IMR-90 (cell line): ENCODE data around the gene SH3D21. TPM values are rescaled to one million over a fixed set of nuclear protein-coding genes. Genes with fewer than 3 reads are reported as not detected.

Experiments used
- ATAC-seq: fragments of 200-7000 bp; cut with Tn5 transposase; 2 replicates; pipeline ENCODE4 v1.9.1; 2020; ENCODE audit warnings: low read depth, mild to moderate bottlenecking, moderate library complexity
- BruUV-seq: library from RNA; stranded (reverse); fragments of 400-500 nt; replicated peaks from 2 replicates; lab custom pipeline; 2021; lab: Mats Ljungman, UMichigan
- CTCF ChIA-PET: fragments of 300-600 bp; formaldehyde crosslinking; extraction: SDS; loops from one replicate; lab custom pipeline; 2021; ENCODE audit warnings: antibody characterized with exemption; lab: Yijun Ruan, JAX
- POLR2A ChIA-PET: fragments of 300-600 bp; sonication (Branson Sonifier 250); formaldehyde crosslinking; loops from one replicate; lab custom pipeline; 2022; ENCODE audit warnings: antibody characterized with exemption; ENCODE audit not compliant: unreplicated experiment; lab: Charles Lee
- DNase-seq: peaks from one replicate; pipeline ENCODE4 v3.0.0; 2013
- H2AFZ ChIP-seq: replicated peaks from 2 replicates; pipeline ENCODE3; 2013; ENCODE audit warnings: low read length, mild to moderate bottlenecking; ENCODE audit not compliant: poor library complexity
- H2AK5ac ChIP-seq: 2 replicates; pipeline ENCODE4 v1.6.1; 2013; ENCODE audit warnings: low read depth, low read length, inconsistent platforms
- H2AK9ac ChIP-seq: replicated peaks from 2 replicates; pipeline ENCODE3; 2013; ENCODE audit warnings: mild to moderate bottlenecking, low read depth, low read length, moderate library complexity; ENCODE audit not compliant: poor library complexity
- H2BK120ac ChIP-seq: 2 replicates; pipeline ENCODE4 v1.6.1; 2013; ENCODE audit warnings: low read depth, low read length, inconsistent platforms
- H2BK15ac ChIP-seq: 3 replicates; pipeline ENCODE4 v1.6.1; 2013; ENCODE audit warnings: low read depth, low read length, inconsistent platforms
- H2BK20ac ChIP-seq: 2 replicates; pipeline ENCODE4 v1.6.1; 2013; ENCODE audit warnings: low read depth, mild to moderate bottlenecking, inconsistent platforms, low read length, moderate library complexity
- H2BK5ac ChIP-seq: 2 replicates; pipeline ENCODE4 v1.6.1; 2013; ENCODE audit warnings: mild to moderate bottlenecking, low read depth, low read length, inconsistent platforms; ENCODE audit not compliant: poor library complexity, severe bottlenecking
- H3K14ac ChIP-seq: replicated peaks from 2 replicates; pipeline ENCODE4 v1.6.1; 2013; ENCODE audit warnings: low read depth, low read length, inconsistent platforms
- H3K18ac ChIP-seq: 2 replicates; pipeline ENCODE4 v1.6.1; 2013; ENCODE audit warnings: low read depth, low read length, control low read depth
- H3K23ac ChIP-seq: 2 replicates; pipeline ENCODE4 v1.6.1; 2013; ENCODE audit warnings: low read depth, low read length, inconsistent platforms
- H3K27ac ChIP-seq: 2 replicates; pipeline ENCODE4 v1.5.1; 2013; ENCODE audit warnings: mild to moderate bottlenecking, control low read depth, low read length; ENCODE audit not compliant: insufficient read depth
- H3K27me3 ChIP-seq: 2 replicates; pipeline ENCODE4 v1.6.1; 2013; ENCODE audit warnings: low read length; ENCODE audit not compliant: control insufficient read depth, insufficient read depth
- H3K36me3 ChIP-seq: 2 replicates; pipeline ENCODE4 v1.6.1; 2013; ENCODE audit warnings: low read length, mixed read lengths; ENCODE audit not compliant: control insufficient read depth, insufficient read depth
- H3K4ac ChIP-seq: 2 replicates; pipeline ENCODE4 v1.6.1; 2013; ENCODE audit warnings: low read depth, low read length, inconsistent platforms
- H3K4me1 ChIP-seq: 2 replicates; pipeline ENCODE4 v1.6.1; 2013; ENCODE audit warnings: low read length, mixed read lengths; ENCODE audit not compliant: control insufficient read depth, insufficient read depth
- H3K4me2 ChIP-seq: 2 replicates; pipeline ENCODE4 v1.6.1; 2013; ENCODE audit warnings: low read depth, mild to moderate bottlenecking, control low read depth, low read length, moderate library complexity
- H3K4me3 ChIP-seq: 2 replicates; pipeline ENCODE4 v1.5.1; 2013; ENCODE audit warnings: low read depth, mild to moderate bottlenecking, control low read depth, low read length, moderate library complexity; ENCODE audit not compliant: insufficient read depth
- H3K56ac ChIP-seq: 2 replicates; pipeline ENCODE4 v1.6.1; 2013; ENCODE audit warnings: low read length, inconsistent platforms; ENCODE audit not compliant: insufficient read depth; ENCODE audit errors: extremely low read depth
- H3K79me1 ChIP-seq, 2 experiments: 2 replicates each; pipeline ENCODE4 v1.6.1; 2013; ENCODE audit warnings: low read length in 2 of 2, inconsistent platforms in 1 of 2, low read depth in 1 of 2
- H3K9ac ChIP-seq: 2 replicates; pipeline ENCODE4 v1.6.1; 2013; ENCODE audit warnings: low read depth, low read length, control low read depth
- H3K9me1 ChIP-seq: 2 replicates; pipeline ENCODE4 v1.6.1; 2013; ENCODE audit warnings: low read length, inconsistent platforms; ENCODE audit not compliant: insufficient read depth
- H3K9me3 ChIP-seq: 2 replicates; pipeline ENCODE4 v1.6.1; 2013; ENCODE audit warnings: low read length; ENCODE audit not compliant: control insufficient read depth, insufficient read depth
- H4K20me1 ChIP-seq: 2 replicates; pipeline ENCODE4 v1.6.1; 2013; ENCODE audit warnings: low read length, inconsistent platforms; ENCODE audit not compliant: insufficient read depth
- H4K5ac ChIP-seq: 2 replicates; pipeline ENCODE4 v1.6.1; 2013; ENCODE audit warnings: mild to moderate bottlenecking, low read depth, low read length, control low read depth
- H4K8ac ChIP-seq, 2 experiments: 2 replicates each; pipeline ENCODE4 v1.6.1; 2013; ENCODE audit warnings: low read depth in 2 of 2, low read length in 2 of 2, control low read depth in 1 of 2, inconsistent platforms in 1 of 2
- H4K91ac ChIP-seq: 2 replicates; pipeline ENCODE4 v1.6.1; 2013; ENCODE audit warnings: low read depth, low read length, inconsistent platforms; ENCODE audit not compliant: insufficient read depth
- BHLHE40 ChIP-seq: fragments of 150-350 bp; IDR thresholded peaks from 2 replicates; pipeline ENCODE4 v1.6.1; 2016; ENCODE audit warnings: mild to moderate bottlenecking, low read depth, low read length
- CEBPB ChIP-seq: IDR thresholded peaks from 2 replicates; pipeline ENCODE4 v1.6.1; 2012; ENCODE audit warnings: low read depth, low read length, improper control_type of control experiment
- FOS ChIP-seq: fragments of 150-350 bp; IDR thresholded peaks from 2 replicates; pipeline ENCODE4 v1.6.1; 2016; ENCODE audit warnings: low read depth, low read length
- MAFK ChIP-seq: IDR thresholded peaks from 2 replicates; pipeline ENCODE4 v1.6.1; 2012; ENCODE audit warnings: low read depth, low read length, improper control_type of control experiment
- NFE2L2 ChIP-seq: fragments of 150-350 bp; IDR thresholded peaks from 2 replicates; pipeline ENCODE4 v1.6.1; 2016; ENCODE audit warnings: low read depth, mild to moderate bottlenecking, low read length
- RAD21 ChIP-seq: IDR thresholded peaks from 2 replicates; pipeline ENCODE4 v1.6.1; 2012; ENCODE audit warnings: low read length, improper control_type of control experiment
- RCOR1 ChIP-seq: IDR thresholded peaks from 2 replicates; pipeline ENCODE4 v1.6.1; 2012; ENCODE audit warnings: mild to moderate bottlenecking, low read length, improper control_type of control experiment; ENCODE audit not compliant: insufficient replicate concordance
- RFX5 ChIP-seq: IDR thresholded peaks from 2 replicates; pipeline ENCODE4 v1.8.0; 2012; ENCODE audit warnings: low read depth, mild to moderate bottlenecking, low read length, moderate library complexity
- WGBS, 2 experiments: methylation state at CpG; one replicate each; pipeline versions ENCODE4 v1.1.5 to v1.1.7; 2013; ENCODE audit warnings: missing lambda C conversion rate in 2 of 2; ENCODE audit not compliant: insufficient read length in 1 of 2; ENCODE audit errors: extremely low coverage in 2 of 2; 5-methylcytosine and 5-hydroxymethylcytosine counted together
- dilution Hi-C: fragments of 300-500 bp; cut with HindIII; formaldehyde crosslinking; loops from one replicate; pipeline ENCODE4 v1.14.3; 2018; ENCODE audit warnings: low sequenced_read_pairs; ENCODE audit not compliant: unreplicated experiment
- in situ Hi-C: fragments of 300-500 bp; cut with MboI; formaldehyde crosslinking; loops from 3 replicates; pipeline ENCODE4 v1.14.3; 2019; ENCODE audit warnings: low sequenced_read_pairs, inconsistent platforms, mixed read lengths
- intact Hi-C: fragments of 100-400 bp; cut with micrococcal nuclease; formaldehyde crosslinking; loops from 2 replicates; pipeline ENCODE4 v1.10.0; 2022
- polyA plus RNA-seq, 3 experiments: library from polyadenylated mRNA; depleted of rRNA; stranded (reverse); fragments of >200 nt; gene quantifications; 2 replicates each; pipeline ENCODE4 v1.2.3, GENCODE V29; 2012; ENCODE audit warnings: low replicate concordance in 1 of 3
- total RNA-seq: library from RNA; depleted of rRNA; stranded (reverse); fragments of >200 nt; gene quantifications from 2 replicates; pipeline ENCODE4 v1.2.3, GENCODE V29; 2012
- TF ChIP-seq, protein P1 (sequence below): fragments of 150-350 bp; IDR thresholded peaks from 2 replicates; pipeline ENCODE4 v1.6.1; 2016; ENCODE audit warnings: low read depth, mild to moderate bottlenecking, low read length, moderate library complexity, borderline replicate concordance

SH3D21 gene
- total and polyA plus RNA-seq, 2 of the 4 experiments (the other 2 are of a cell fraction), result 1.8 to 11.9 TPM

DNA sequence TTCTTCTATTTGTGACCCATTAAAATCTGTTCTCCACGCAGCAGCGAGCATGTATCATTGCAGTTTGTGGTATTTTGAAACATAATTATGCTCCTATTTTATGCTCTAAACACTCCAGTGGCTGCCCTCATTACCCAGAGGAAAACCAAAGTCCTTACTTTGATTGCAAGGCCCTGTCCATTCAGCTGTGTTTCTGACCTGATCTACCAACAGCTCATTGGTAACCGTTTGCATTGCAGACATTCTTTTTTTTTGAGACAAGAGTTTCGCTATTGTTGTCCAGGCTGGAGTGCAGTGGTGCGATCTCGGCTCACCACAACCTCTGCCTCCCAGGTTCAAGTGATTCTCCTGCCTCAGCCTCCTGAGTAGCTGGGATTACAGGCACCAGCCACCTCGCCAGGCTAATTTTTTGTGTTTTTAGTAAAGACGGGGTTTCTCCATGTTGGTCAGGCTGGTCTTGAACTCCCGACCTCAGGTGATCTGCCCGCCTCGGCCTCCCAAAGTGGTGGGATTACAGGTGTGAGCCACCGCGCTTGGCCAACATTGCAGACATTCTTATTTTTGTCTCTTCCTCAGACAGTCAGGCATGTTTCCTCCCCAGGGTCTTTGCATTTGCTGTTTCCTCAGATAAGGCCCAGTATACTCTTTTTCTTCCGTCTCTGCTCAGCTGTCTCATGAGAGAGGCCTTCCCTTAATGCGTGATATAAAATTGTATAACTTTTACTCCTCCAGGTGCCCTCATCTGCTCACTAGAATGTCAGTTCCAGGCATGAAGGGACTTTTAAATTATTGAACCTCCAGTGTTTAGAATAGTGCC is 49.4 kb upstream of the SH3D21 start (continued):
- TF ChIP-seq, protein P1, sequence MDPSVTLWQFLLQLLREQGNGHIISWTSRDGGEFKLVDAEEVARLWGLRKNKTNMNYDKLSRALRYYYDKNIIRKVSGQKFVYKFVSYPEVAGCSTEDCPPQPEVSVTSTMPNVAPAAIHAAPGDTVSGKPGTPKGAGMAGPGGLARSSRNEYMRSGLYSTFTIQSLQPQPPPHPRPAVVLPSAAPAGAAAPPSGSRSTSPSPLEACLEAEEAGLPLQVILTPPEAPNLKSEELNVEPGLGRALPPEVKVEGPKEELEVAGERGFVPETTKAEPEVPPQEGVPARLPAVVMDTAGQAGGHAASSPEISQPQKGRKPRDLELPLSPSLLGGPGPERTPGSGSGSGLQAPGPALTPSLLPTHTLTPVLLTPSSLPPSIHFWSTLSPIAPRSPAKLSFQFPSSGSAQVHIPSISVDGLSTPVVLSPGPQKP, result no peak

DNA sequence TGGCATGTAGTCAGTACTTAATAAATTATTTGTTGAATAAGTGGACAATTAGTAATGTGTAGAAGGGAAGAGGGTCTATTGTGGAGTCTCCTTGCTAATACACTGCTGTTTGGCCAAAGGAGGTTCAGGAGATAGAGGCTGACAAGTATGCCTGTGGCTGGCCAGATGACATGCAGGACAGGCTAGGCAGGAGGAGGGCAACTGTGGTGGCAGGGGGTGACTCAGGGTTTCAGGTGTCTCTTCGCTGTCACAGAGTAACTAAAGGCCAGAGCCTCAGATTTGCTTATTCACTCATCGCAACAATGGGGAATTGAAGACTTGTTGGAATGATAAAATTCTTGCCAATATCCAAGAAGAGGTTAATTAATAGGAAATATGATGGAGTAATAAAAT is 48.8 kb upstream of the SH3D21 start:
- Histone ChIP-seq H4K20me1 (peaks cover 75% of the 10 kb centered on the region), H2AK5ac (no peak overlapping the region), H3K9me1 (peaks cover 15% of the 10 kb centered on the region; the same call in 1 of the 2 replicates), H4K5ac (no peak overlapping the region), H3K79me1 (peaks cover 11 to 69% of the 10 kb centered on the region in 2 experiments; a peak in 3 of 4 replicates), H3K14ac (no peak overlapping the region), H3K9ac (no peak overlapping the region), H3K23ac (no peak overlapping the region), H3K4me2 (no peak overlapping the region), H3K56ac (no peak overlapping the region), H3K27me3 (no peaks in the 10 kb centered on the region), H3K36me3 (peaks cover 5% of the 10 kb centered on the region), H2BK5ac (peak overlapping the region; percentile 13), H3K9me3 (no peaks in the 10 kb centered on the region), H2BK20ac (no peak overlapping the region), H3K18ac (no peak overlapping the region), H4K91ac (no peak overlapping the region), H2BK120ac (no peak overlapping the region), H2BK15ac (no peak overlapping the region), H3K4ac (no peak overlapping the region), H3K4me3 (no peak overlapping the region), H3K4me1 (peaks cover 12% of the 10 kb centered on the region), H2AFZ (no peak overlapping the region), H4K8ac (no peak overlapping the region), H2AK9ac (no peak overlapping the region), H3K27ac (no peak overlapping the region)
- no TSS peak for BruUV-seq
- ATAC-seq (no peak), DNase-seq (no peak)
- intact Hi-C loops (no loop called here), dilution Hi-C loops (no loop called here), in situ Hi-C loops (no loop called here)
- ChIA-PET POLR2A (no interaction called here), CTCF (no interaction called here)
- TF ChIP-seq CEBPB (no peak), RFX5 (no peak), NFE2L2 (no peak), FOS (no peak), RCOR1 (no peak), BHLHE40 (no peak), RAD21 (no peak), MAFK (no peak)
- 93% methylated on average over 2 of the region's 2 CpGs; no CpG with 5 or more reads in 1 of the 2 experiments for WGBS, 2 experiments
